ENCODE measurements around the gene LTBP4.

Gene LTBP4

DNA sequence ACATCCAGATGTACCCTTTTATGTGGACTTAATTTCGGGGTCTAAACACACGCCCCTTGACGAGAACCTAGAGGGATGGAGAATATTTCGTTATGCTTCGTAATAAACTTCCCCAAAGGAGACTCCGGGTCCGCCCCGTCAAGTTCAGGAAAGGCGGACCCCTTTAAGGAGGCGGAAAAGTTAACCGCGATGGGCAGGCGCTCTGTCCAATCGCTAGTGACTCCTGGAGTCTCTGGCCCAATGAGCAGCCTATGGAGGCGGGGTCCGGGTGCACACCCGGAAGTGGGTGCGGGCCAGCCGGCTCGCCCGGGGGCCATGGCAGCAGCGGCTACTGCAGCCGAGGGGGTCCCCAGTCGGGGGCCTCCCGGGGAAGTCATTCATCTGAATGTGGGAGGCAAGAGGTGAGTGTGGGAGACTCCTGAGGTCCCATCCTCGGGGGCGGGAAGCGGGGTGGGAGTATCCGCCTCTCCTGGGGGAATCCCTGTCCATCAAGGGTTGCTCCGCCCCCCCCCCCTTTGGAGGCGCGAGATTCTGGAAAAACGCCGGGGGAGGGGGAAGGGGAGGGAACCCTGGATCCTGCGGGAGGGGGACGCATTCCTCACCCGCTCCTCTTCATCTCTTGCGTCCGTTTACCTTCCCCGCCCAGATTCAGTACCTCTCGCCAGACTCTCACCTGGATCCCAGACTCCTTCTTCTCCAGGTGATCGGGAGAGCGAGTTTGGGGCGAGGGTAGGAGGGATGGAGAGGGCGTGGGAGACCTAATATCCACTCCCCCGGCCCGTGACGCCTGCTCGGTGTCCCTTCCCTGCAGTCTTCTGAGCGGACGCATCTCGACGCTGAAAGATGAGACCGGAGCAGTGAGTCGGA is 24.4 kb upstream of the LTBP4 start, which contains the start of gene SHKBP1 (continued):
- no peak for TF ChIP-seq ZNF624 (tag by site-specific recombination; IDR thresholded peaks at IDR 0.05)
- TF ChIP-seq ZNF514 (tag by site-specific recombination; IDR thresholded peaks at IDR 0.05), result no peak
- no peak for TF ChIP-seq ZNF155 (tag by site-specific recombination; IDR thresholded peaks at IDR 0.05)
- TF ChIP-seq, protein P1, sequence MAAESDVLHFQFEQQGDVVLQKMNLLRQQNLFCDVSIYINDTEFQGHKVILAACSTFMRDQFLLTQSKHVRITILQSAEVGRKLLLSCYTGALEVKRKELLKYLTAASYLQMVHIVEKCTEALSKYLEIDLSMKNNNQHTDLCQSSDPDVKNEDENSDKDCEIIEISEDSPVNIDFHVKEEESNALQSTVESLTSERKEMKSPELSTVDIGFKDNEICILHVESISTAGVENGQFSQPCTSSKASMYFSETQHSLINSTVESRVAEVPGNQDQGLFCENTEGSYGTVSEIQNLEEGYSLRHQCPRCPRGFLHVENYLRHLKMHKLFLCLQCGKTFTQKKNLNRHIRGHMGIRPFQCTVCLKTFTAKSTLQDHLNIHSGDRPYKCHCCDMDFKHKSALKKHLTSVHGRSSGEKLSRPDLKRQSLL (tag by site-specific recombination; IDR thresholded peaks at IDR 0.05), result 0 out of 2 replicates have a peak, but pooled peaks have one; percentile 5
- no peak for TF ChIP-seq CTCF (tag by site-specific recombination; IDR thresholded peaks at IDR 0.05)
- 0 out of 2 replicates have a peak, but pooled peaks have one; percentile 22 for TF ChIP-seq ZNF324 (tag by site-specific recombination; IDR thresholded peaks at IDR 0.05)
- peak; percentile 87 for TF ChIP-seq ZNF600 (tag by site-specific recombination; IDR thresholded peaks at IDR 0.05)
- no peak for TF ChIP-seq ZNF114 (tag by site-specific recombination; IDR thresholded peaks at IDR 0.05)
- peak; percentile 43; the same call in 1 of the 2 replicates for TF ChIP-seq ZNF843 (tag by site-specific recombination; IDR thresholded peaks at IDR 0.05)
- peak; percentile 69; the same call in 1 of the 2 replicates for TF ChIP-seq ZNF610 (tag by site-specific recombination; IDR thresholded peaks at IDR 0.05; ENCODE audit: borderline replicate concordance)
- no peak for TF ChIP-seq ZNF146 (tag by site-specific recombination; IDR thresholded peaks at IDR 0.05)
- peak; percentile 61 for TF ChIP-seq ZBTB26 (tag by site-specific recombination; optimal IDR thresholded peaks at IDR 0.05)
- TF ChIP-seq ZNF521 (tag by site-specific recombination; IDR thresholded peaks at IDR 0.05), result no peak
- TF ChIP-seq ZNF292 (tag by site-specific recombination; IDR thresholded peaks at IDR 0.05; ENCODE audit: borderline replicate concordance, low read depth), result no peak
- peak; percentile 91 for TF ChIP-seq ZBTB17 (tag by site-specific recombination; IDR thresholded peaks at IDR 0.05)
- TF ChIP-seq SCRT2 (tag by site-specific recombination; IDR thresholded peaks at IDR 0.05), result no peak
- TF ChIP-seq PATZ1 (tag by site-specific recombination; IDR thresholded peaks at IDR 0.05), result peak; percentile 99
- TF ChIP-seq ZNF266 (tag by site-specific recombination; IDR thresholded peaks at IDR 0.05; ENCODE audit: low read depth), result no peak
- peak; percentile 82 for TF ChIP-seq KLF9 (tag by site-specific recombination; IDR thresholded peaks at IDR 0.05; ENCODE audit: low read depth)
- TF ChIP-seq, protein P2, sequence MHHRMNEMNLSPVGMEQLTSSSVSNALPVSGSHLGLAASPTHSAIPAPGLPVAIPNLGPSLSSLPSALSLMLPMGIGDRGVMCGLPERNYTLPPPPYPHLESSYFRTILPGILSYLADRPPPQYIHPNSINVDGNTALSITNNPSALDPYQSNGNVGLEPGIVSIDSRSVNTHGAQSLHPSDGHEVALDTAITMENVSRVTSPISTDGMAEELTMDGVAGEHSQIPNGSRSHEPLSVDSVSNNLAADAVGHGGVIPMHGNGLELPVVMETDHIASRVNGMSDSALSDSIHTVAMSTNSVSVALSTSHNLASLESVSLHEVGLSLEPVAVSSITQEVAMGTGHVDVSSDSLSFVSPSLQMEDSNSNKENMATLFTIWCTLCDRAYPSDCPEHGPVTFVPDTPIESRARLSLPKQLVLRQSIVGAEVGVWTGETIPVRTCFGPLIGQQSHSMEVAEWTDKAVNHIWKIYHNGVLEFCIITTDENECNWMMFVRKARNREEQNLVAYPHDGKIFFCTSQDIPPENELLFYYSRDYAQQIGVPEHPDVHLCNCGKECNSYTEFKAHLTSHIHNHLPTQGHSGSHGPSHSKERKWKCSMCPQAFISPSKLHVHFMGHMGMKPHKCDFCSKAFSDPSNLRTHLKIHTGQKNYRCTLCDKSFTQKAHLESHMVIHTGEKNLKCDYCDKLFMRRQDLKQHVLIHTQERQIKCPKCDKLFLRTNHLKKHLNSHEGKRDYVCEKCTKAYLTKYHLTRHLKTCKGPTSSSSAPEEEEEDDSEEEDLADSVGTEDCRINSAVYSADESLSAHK (tag by site-specific recombination; IDR thresholded peaks at IDR 0.05), result peak; percentile 14; the same call in 1 of the 2 replicates
- TF ChIP-seq, protein P3, sequence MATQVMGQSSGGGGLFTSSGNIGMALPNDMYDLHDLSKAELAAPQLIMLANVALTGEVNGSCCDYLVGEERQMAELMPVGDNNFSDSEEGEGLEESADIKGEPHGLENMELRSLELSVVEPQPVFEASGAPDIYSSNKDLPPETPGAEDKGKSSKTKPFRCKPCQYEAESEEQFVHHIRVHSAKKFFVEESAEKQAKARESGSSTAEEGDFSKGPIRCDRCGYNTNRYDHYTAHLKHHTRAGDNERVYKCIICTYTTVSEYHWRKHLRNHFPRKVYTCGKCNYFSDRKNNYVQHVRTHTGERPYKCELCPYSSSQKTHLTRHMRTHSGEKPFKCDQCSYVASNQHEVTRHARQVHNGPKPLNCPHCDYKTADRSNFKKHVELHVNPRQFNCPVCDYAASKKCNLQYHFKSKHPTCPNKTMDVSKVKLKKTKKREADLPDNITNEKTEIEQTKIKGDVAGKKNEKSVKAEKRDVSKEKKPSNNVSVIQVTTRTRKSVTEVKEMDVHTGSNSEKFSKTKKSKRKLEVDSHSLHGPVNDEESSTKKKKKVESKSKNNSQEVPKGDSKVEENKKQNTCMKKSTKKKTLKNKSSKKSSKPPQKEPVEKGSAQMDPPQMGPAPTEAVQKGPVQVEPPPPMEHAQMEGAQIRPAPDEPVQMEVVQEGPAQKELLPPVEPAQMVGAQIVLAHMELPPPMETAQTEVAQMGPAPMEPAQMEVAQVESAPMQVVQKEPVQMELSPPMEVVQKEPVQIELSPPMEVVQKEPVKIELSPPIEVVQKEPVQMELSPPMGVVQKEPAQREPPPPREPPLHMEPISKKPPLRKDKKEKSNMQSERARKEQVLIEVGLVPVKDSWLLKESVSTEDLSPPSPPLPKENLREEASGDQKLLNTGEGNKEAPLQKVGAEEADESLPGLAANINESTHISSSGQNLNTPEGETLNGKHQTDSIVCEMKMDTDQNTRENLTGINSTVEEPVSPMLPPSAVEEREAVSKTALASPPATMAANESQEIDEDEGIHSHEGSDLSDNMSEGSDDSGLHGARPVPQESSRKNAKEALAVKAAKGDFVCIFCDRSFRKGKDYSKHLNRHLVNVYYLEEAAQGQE (tag by site-specific recombination; IDR thresholded peaks at IDR 0.05), result no peak
- TF ChIP-seq ZNF239 (tag by site-specific recombination; IDR thresholded peaks at IDR 0.05), result no peak
- TF ChIP-seq ZNF747 (tag by site-specific recombination; IDR thresholded peaks at IDR 0.05), result no peak
- peak; percentile 94 for TF ChIP-seq ZNF223 (tag by site-specific recombination; IDR thresholded peaks at IDR 0.05)
- TF ChIP-seq ZFP37 (tag by site-specific recombination; IDR thresholded peaks at IDR 0.05), result 0 out of 2 replicates have a peak, but pooled peaks have one; percentile 59
- 0 out of 2 replicates have a peak, but pooled peaks have one; percentile 21 for TF ChIP-seq OVOL3 (tag by site-specific recombination; IDR thresholded peaks at IDR 0.05)
- TF ChIP-seq HOXA7 (CRISPR knock-in tag; IDR thresholded peaks at IDR 0.05; ENCODE audit: borderline replicate concordance), result no peak
